SK-N-SH treated with all-trans-retinoic acid at 6 μM for 48 hours (cell line): Measurements from ENCODE around the gene SUGCT.

Experiments
- ATAC-seq: fragments of 200-7000 bp; cut with Tn5 transposase; 3 replicates; pipeline ENCODE4 v1.9.1; 2020; ENCODE audit warnings: mild to moderate bottlenecking, moderate library complexity
- ARNTL ChIP-seq: fragments of 450-650 bp; formaldehyde crosslinking; IDR thresholded peaks from 2 replicates; pipeline ENCODE4 v1.5.0; 2020; ENCODE audit warnings: low read depth, mild to moderate bottlenecking, moderate library complexity, borderline replicate concordance
- CREB5 ChIP-seq: fragments of 250-450 bp; sonication (Bioruptor Pico); IDR thresholded peaks from 2 replicates; pipeline ENCODE4 v1.5.1; 2020; ENCODE audit warnings: low read depth, mild to moderate bottlenecking, moderate library complexity
- CSDC2 ChIP-seq: fragments of 250-450 bp; sonication (Bioruptor Pico); IDR thresholded peaks from 2 replicates; pipeline ENCODE4 v1.5.0; 2020; ENCODE audit warnings: mild to moderate bottlenecking, moderate library complexity
- CSRNP3 ChIP-seq: fragments of 250-450 bp; sonication (Bioruptor Pico); IDR thresholded peaks from 2 replicates; pipeline ENCODE4 v1.5.1; 2021; ENCODE audit warnings: mild to moderate bottlenecking, moderate library complexity
- ESRRG ChIP-seq: fragments of 250-450 bp; sonication (Bioruptor Pico); IDR thresholded peaks from 2 replicates; pipeline ENCODE4 v1.6.1; 2021; ENCODE audit warnings: mild to moderate bottlenecking
- GLIS3 ChIP-seq: fragments of 250-450 bp; sonication (Bioruptor Pico); IDR thresholded peaks from 2 replicates; pipeline ENCODE4 v1.5.0; 2020; ENCODE audit warnings: mild to moderate bottlenecking, moderate library complexity
- ISL1 ChIP-seq: fragments of 250-450 bp; sonication (Bioruptor Pico); IDR thresholded peaks from 2 replicates; pipeline ENCODE4 v2.1.2; 2022; ENCODE audit warnings: mild to moderate bottlenecking, moderate library complexity
- OSR1 ChIP-seq: fragments of 250-450 bp; sonication (Bioruptor Pico); IDR thresholded peaks from 2 replicates; pipeline ENCODE4 v1.8.0; 2022; ENCODE audit warnings: moderate library complexity, mild to moderate bottlenecking, inconsistent platforms
- PPARA ChIP-seq: fragments of 250-450 bp; sonication (Bioruptor Pico); IDR thresholded peaks from 2 replicates; pipeline ENCODE4 v1.5.0; 2020; ENCODE audit warnings: mild to moderate bottlenecking, borderline replicate concordance
- RARB ChIP-seq: fragments of 250-450 bp; sonication (Bioruptor Pico); IDR thresholded peaks from 2 replicates; pipeline ENCODE4 v1.8.0; 2021; ENCODE audit warnings: mild to moderate bottlenecking, moderate library complexity
- SNAI2 ChIP-seq: fragments of 250-450 bp; sonication (Bioruptor Pico); IDR thresholded peaks from 2 replicates; pipeline ENCODE4 v1.5.0; 2020; ENCODE audit warnings: mild to moderate bottlenecking, moderate library complexity
- TCF4 ChIP-seq: fragments of 250-450 bp; sonication (Bioruptor Pico); IDR thresholded peaks from 2 replicates; pipeline ENCODE4 v1.8.0; 2021; ENCODE audit warnings: mild to moderate bottlenecking, moderate library complexity, borderline replicate concordance
- TSHZ2 ChIP-seq: fragments of 250-450 bp; sonication (Bioruptor Pico); IDR thresholded peaks from 2 replicates; pipeline ENCODE4 v1.5.0; 2020; ENCODE audit warnings: mild to moderate bottlenecking, moderate library complexity
- ZC3H10 ChIP-seq: fragments of 250-450 bp; sonication (Bioruptor Pico); IDR thresholded peaks from 2 replicates; pipeline ENCODE4 v1.5.1; 2021; ENCODE audit warnings: mild to moderate bottlenecking, moderate library complexity
- ZFP3 ChIP-seq: fragments of 250-450 bp; sonication (Bioruptor Pico); IDR thresholded peaks from 2 replicates; pipeline ENCODE4 v1.5.0; 2020; ENCODE audit warnings: mild to moderate bottlenecking, moderate library complexity
- ZFP30 ChIP-seq: fragments of 450-650 bp; formaldehyde crosslinking; IDR thresholded peaks from 2 replicates; pipeline ENCODE4 v1.5.0; 2022; ENCODE audit warnings: mild to moderate bottlenecking, moderate library complexity
- ZNF565 ChIP-seq: fragments of 450-650 bp; formaldehyde crosslinking; conservative IDR thresholded peaks from 2 replicates; pipeline ENCODE4 v1.5.0; 2020; ENCODE audit warnings: low read depth, mild to moderate bottlenecking, moderate library complexity
- ZNF70 ChIP-seq: fragments of 450-650 bp; formaldehyde crosslinking; IDR thresholded peaks from 2 replicates; pipeline ENCODE4 v1.5.0; 2020; ENCODE audit warnings: mild to moderate bottlenecking, moderate library complexity
- ZNF8 ChIP-seq: fragments of 450-650 bp; formaldehyde crosslinking; IDR thresholded peaks from 2 replicates; pipeline ENCODE4 v1.5.0; 2020; ENCODE audit warnings: mild to moderate bottlenecking, moderate library complexity
- TF ChIP-seq, protein P1 (sequence below): fragments of 250-450 bp; sonication (Bioruptor Pico); IDR thresholded peaks from 2 replicates; pipeline ENCODE4 v1.8.0; 2020; ENCODE audit warnings: mild to moderate bottlenecking, moderate library complexity, borderline replicate concordance
- TF ChIP-seq, protein P2 (sequence below): fragments of 250-450 bp; sonication (Bioruptor Pico); IDR thresholded peaks from 2 replicates; pipeline ENCODE4 v1.8.0; 2021; ENCODE audit warnings: low read depth, mild to moderate bottlenecking, moderate library complexity, borderline replicate concordance

Gene SUGCT

GRCh38 chr7:40401406-40401805 lies 266.6 kb downstream of the SUGCT start:
- TF ChIP-seq GLIS3 (CRISPR knock-in tag) (no peak), ZNF8 (no peak), RARB (CRISPR knock-in tag) (no peak), ESRRG (CRISPR knock-in tag) (no peak), ZNF565 (CRISPR knock-in tag) (no peak), ISL1 (CRISPR knock-in tag) (no peak), TCF4 (CRISPR knock-in tag) (no peak), CREB5 (CRISPR knock-in tag) (no peak), CSDC2 (no peak), TSHZ2 (no peak), ZNF70 (no peak), OSR1 (CRISPR knock-in tag) (no peak), ZFP3 (no peak), ZC3H10 (no peak), ZFP30 (no peak)
- TF ChIP-seq, protein P1, sequence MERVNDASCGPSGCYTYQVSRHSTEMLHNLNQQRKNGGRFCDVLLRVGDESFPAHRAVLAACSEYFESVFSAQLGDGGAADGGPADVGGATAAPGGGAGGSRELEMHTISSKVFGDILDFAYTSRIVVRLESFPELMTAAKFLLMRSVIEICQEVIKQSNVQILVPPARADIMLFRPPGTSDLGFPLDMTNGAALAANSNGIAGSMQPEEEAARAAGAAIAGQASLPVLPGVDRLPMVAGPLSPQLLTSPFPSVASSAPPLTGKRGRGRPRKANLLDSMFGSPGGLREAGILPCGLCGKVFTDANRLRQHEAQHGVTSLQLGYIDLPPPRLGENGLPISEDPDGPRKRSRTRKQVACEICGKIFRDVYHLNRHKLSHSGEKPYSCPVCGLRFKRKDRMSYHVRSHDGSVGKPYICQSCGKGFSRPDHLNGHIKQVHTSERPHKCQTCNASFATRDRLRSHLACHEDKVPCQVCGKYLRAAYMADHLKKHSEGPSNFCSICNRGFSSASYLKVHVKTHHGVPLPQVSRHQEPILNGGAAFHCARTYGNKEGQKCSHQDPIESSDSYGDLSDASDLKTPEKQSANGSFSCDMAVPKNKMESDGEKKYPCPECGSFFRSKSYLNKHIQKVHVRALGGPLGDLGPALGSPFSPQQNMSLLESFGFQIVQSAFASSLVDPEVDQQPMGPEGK (CRISPR knock-in tag), result no peak
- no peak for ATAC-seq

- TF ChIP-seq CSRNP3 (CRISPR knock-in tag), result no peak
- no peak for TF ChIP-seq CSDC2
- TF ChIP-seq ARNTL, result no peak
- no peak for TF ChIP-seq ZNF565 (CRISPR knock-in tag)
- TF ChIP-seq, protein P2, sequence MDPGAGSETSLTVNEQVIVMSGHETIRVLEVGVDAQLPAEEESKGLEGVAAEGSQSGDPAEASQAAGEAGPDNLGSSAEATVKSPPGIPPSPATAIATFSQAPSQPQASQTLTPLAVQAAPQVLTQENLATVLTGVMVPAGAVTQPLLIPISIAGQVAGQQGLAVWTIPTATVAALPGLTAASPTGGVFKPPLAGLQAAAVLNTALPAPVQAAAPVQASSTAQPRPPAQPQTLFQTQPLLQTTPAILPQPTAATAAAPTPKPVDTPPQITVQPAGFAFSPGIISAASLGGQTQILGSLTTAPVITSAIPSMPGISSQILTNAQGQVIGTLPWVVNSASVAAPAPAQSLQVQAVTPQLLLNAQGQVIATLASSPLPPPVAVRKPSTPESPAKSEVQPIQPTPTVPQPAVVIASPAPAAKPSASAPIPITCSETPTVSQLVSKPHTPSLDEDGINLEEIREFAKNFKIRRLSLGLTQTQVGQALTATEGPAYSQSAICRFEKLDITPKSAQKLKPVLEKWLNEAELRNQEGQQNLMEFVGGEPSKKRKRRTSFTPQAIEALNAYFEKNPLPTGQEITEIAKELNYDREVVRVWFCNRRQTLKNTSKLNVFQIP (CRISPR knock-in tag), result no peak
- TF ChIP-seq, protein P1 (CRISPR knock-in tag), result no peak
- no peak for TF ChIP-seq ISL1 (CRISPR knock-in tag)
- TF ChIP-seq SNAI2 (CRISPR knock-in tag), result no peak
- no peak for TF ChIP-seq CREB5 (CRISPR knock-in tag)
- no peak for TF ChIP-seq ZNF8
- TF ChIP-seq ZC3H10, result no peak
- TF ChIP-seq PPARA (CRISPR knock-in tag), result no peak
- no peak for ATAC-seq
These were observed 267.9 kb downstream of the SUGCT start for GRCh38 chr7:40402661-40403060.
